Lung microvascular endothelial cell (primary cell): ENCODE data around the gene AASDH. TPM values are rescaled to one million over a fixed set of nuclear protein-coding genes. Genes with fewer than 3 reads are reported as not detected.
"Not testable (repeated sequence)": the region's sequence is repeated elsewhere in the genome, so short reads cannot be mapped to it uniquely, and the experiment has no call there.

ENCODE experiments used
- DNase-seq, 2 donors: peaks; one replicate each; pipeline versions ENCODE4 v3.0.0 to v3.0.0-alpha.2; 2010; ENCODE audit warnings: low read depth in 2 of 2
- total RNA-seq: library from RNA; depleted of rRNA; stranded (reverse); fragments of >200 nt; gene quantifications from 2 replicates; pipeline ENCODE4 v1.2.1, GENCODE V29; 2014

Gene AASDH
- total RNA-seq, 1 donor from 2014 or later: 8.9 TPM

GRCh38 chr4:56389558-56389957, 2.3 kb upstream of the AASDH start:
- DNase-seq: no peak

GRCh38 chr4:56388306-56388705, 1.0 kb upstream of the AASDH start:
- peak in 1 of 2 donors; percentile 2 for DNase-seq

- DNase-seq: no peak
These were observed 1.2 kb downstream of the AASDH start for GRCh38 chr4:56386091-56386490.

GRCh38 chr4:56375458-56375857, 11.8 kb downstream of the AASDH start:
- DNase-seq: no peak

- DNase-seq: no peak
These were observed 12.3 kb downstream of the AASDH start for GRCh38 chr4:56374956-56375355.

GRCh38 chr4:56372774-56373173, 14.5 kb downstream of the AASDH start:
- DNase-seq: no peak

- DNase-seq: peak in 1 of 2 donors; percentile 55
These were observed 15.7 kb downstream of the AASDH start for GRCh38 chr4:56371426-56372220.

GRCh38 chr4:56370377-56370776, 16.9 kb downstream of the AASDH start:
- peak in 1 of 2 donors; percentile 3 for DNase-seq

GRCh38 chr4:56362981-56363380, 24.3 kb downstream of the AASDH start:
- DNase-seq: not testable (repeated sequence)

- DNase-seq: no peak
These were observed 27.2 kb downstream of the AASDH start for GRCh38 chr4:56360071-56360470.

GRCh38 chr4:56356650-56357049, 30.6 kb downstream of the AASDH start:
- no peak for DNase-seq

- DNase-seq: no peak
These were observed 38.7 kb downstream of the AASDH start for GRCh38 chr4:56348576-56348975.

- DNase-seq: no peak
These were observed 41.8 kb downstream of the AASDH start for GRCh38 chr4:56345458-56345857.

- peak in 1 of 2 donors; percentile 61 for DNase-seq
These were observed 44.5 kb downstream of the AASDH start for GRCh38 chr4:56342746-56343145.

- DNase-seq: no peak
These were observed 56.6 kb downstream of the AASDH start for GRCh38 chr4:56330691-56331090.

GRCh38 chr4:56326363-56326762, 60.9 kb downstream of the AASDH start:
- DNase-seq: no peak

GRCh38 chr4:56324011-56324610, 63.2 kb downstream of the AASDH start:
- no peak for DNase-seq

GRCh38 chr4:56323327-56323726, 64.0 kb downstream of the AASDH start:
- no peak for DNase-seq

GRCh38 chr4:56321251-56321650, 66.0 kb downstream of the AASDH start:
- DNase-seq: no peak

GRCh38 chr4:56320293-56320692, 67.0 kb downstream of the AASDH start:
- no peak for DNase-seq

- DNase-seq: no peak
These were observed 68.7 kb downstream of the AASDH start for GRCh38 chr4:56318555-56318954.

GRCh38 chr4:56317749-56318148, 69.5 kb downstream of the AASDH start:
- DNase-seq: no peak

- no peak for DNase-seq
These were observed 71.2 kb downstream of the AASDH start for GRCh38 chr4:56316011-56316650.
